HEK293 (cell line): ENCODE measurements around the gene BCR.

Experiments
- CTCF ChIA-PET: fragments of 350-600 bp; formaldehyde crosslinking; extraction: SDS; loops from one replicate; lab custom pipeline; 2021; ENCODE audit warnings: antibody characterized with exemption; lab: Yijun Ruan, JAX
- POLR2A ChIA-PET: fragments of 300-600 bp; formaldehyde crosslinking; extraction: SDS; loops from one replicate; lab custom pipeline; 2020; ENCODE audit warnings: antibody characterized with exemption, inconsistent platforms; lab: Yijun Ruan, JAX
- H3K27ac ChIP-seq: fragments of 200-500 bp; sonication (Bioruptor generic); 2 replicates; pipeline ENCODE4 v1.5.1; 2014; ENCODE audit warnings: low read depth, low read length, control low read depth, inconsistent platforms; ENCODE audit errors: extremely low read depth
- H3K36me3 ChIP-seq, 2 experiments: fragments of 200-500 bp in 1 of 2; sonication (Bioruptor generic) in 1 of 2; 1 replicate in 1 of 2; 2 replicates in 1 of 2; pipeline ENCODE4 v1.5.1; 2014 to 2017; ENCODE audit warnings: inconsistent platforms in 2 of 2, low read length in 2 of 2; ENCODE audit not compliant: control insufficient read depth in 2 of 2, insufficient read depth in 1 of 2
- H3K4me1 ChIP-seq: fragments of 200-500 bp; sonication (Bioruptor generic); 2 replicates; pipeline ENCODE4 v1.5.1; 2014; ENCODE audit warnings: mild to moderate bottlenecking, low read length, inconsistent platforms; ENCODE audit not compliant: control insufficient read depth, insufficient read depth
- H3K4me3 ChIP-seq: 2 replicates; pipeline ENCODE4 v1.5.1; 2011; ENCODE audit warnings: low read depth, mild to moderate bottlenecking, control low read depth, low read length, moderate library complexity
- H3K9me3 ChIP-seq: fragments of 200-500 bp; sonication (Bioruptor generic); 2 replicates; pipeline ENCODE4 v1.5.1; 2014; ENCODE audit warnings: low read depth, low read length, inconsistent platforms; ENCODE audit not compliant: control insufficient read depth, insufficient read depth
- EGR2 ChIP-seq: fragments of 450-650 bp; formaldehyde crosslinking; IDR thresholded peaks from 2 replicates; pipeline ENCODE4 v1.5.1; 2016; ENCODE audit warnings: low read depth, missing biosample characterization, missing genetic modification characterization
- MZF1 ChIP-seq: fragments of 450-650 bp; formaldehyde crosslinking; IDR thresholded peaks from 2 replicates; pipeline ENCODE4 v1.5.1; 2017; ENCODE audit warnings: missing biosample characterization, missing genetic modification characterization, borderline replicate concordance
- OVOL3 ChIP-seq: fragments of 450-650 bp; formaldehyde crosslinking; IDR thresholded peaks from 2 replicates; pipeline ENCODE4 v1.5.1; 2016; ENCODE audit warnings: missing biosample characterization, missing genetic modification characterization
- PRDM1 ChIP-seq: fragments of 450-650 bp; formaldehyde crosslinking; IDR thresholded peaks from 2 replicates; pipeline ENCODE4; 2016; ENCODE audit warnings: missing biosample characterization, missing genetic modification characterization
- PRDM2 ChIP-seq: fragments of 450-650 bp; formaldehyde crosslinking; IDR thresholded peaks from 2 replicates; pipeline ENCODE4 v1.5.1; 2016; ENCODE audit warnings: missing biosample characterization, missing genetic modification characterization, borderline replicate concordance
- SP2 ChIP-seq: fragments of 450-650 bp; formaldehyde crosslinking; IDR thresholded peaks from 2 replicates; pipeline ENCODE4 v1.5.1; 2016; ENCODE audit warnings: missing biosample characterization, missing genetic modification characterization
- WT1 ChIP-seq: fragments of 450-650 bp; formaldehyde crosslinking; IDR thresholded peaks from 2 replicates; pipeline ENCODE4 v1.5.1; 2016; ENCODE audit warnings: missing biosample characterization, missing genetic modification characterization
- ZBTB11 ChIP-seq: fragments of 450-650 bp; formaldehyde crosslinking; conservative IDR thresholded peaks from 2 replicates; pipeline ENCODE4 v1.5.1; 2016; ENCODE audit warnings: low read depth, missing biosample characterization, missing genetic modification characterization
- ZBTB44 ChIP-seq: fragments of 450-650 bp; IDR thresholded peaks from 2 replicates; pipeline ENCODE4 v1.5.1; 2018; ENCODE audit warnings: missing biosample characterization, mild to moderate bottlenecking, missing genetic modification characterization
- ZBTB48 ChIP-seq: fragments of 450-650 bp; formaldehyde crosslinking; IDR thresholded peaks from 2 replicates; pipeline ENCODE4 v1.5.1; 2016; ENCODE audit warnings: missing biosample characterization, missing genetic modification characterization
- ZNF16 ChIP-seq: fragments of 450-650 bp; formaldehyde crosslinking; IDR thresholded peaks from 2 replicates; pipeline ENCODE4 v1.5.1; 2016; ENCODE audit warnings: low read depth, missing biosample characterization, missing genetic modification characterization
- ZNF2 ChIP-seq: fragments of 450-650 bp; formaldehyde crosslinking; IDR thresholded peaks from 2 replicates; pipeline ENCODE4 v1.5.1; 2016; ENCODE audit warnings: missing biosample characterization, missing genetic modification characterization
- ZNF302 ChIP-seq: fragments of 450-650 bp; formaldehyde crosslinking; IDR thresholded peaks from 2 replicates; pipeline ENCODE4 v1.5.1; 2016; ENCODE audit warnings: missing biosample characterization, missing genetic modification characterization, low read depth
- ZNF37A ChIP-seq: fragments of 450-650 bp; IDR thresholded peaks from 2 replicates; pipeline ENCODE4 v1.5.1; 2018; ENCODE audit warnings: missing biosample characterization, missing genetic modification characterization
- ZNF510 ChIP-seq: fragments of 450-650 bp; formaldehyde crosslinking; IDR thresholded peaks from 2 replicates; pipeline ENCODE4 v1.5.1; 2018; ENCODE audit warnings: mild to moderate bottlenecking, missing genetic modification characterization, missing biosample characterization; ENCODE audit not compliant: insufficient replicate concordance
- ZNF521 ChIP-seq: fragments of 450-650 bp; formaldehyde crosslinking; IDR thresholded peaks from 2 replicates; pipeline ENCODE4 v1.5.1; 2017; ENCODE audit warnings: missing biosample characterization, mild to moderate bottlenecking, missing genetic modification characterization
- ZNF549 ChIP-seq: fragments of 450-650 bp; IDR thresholded peaks from 2 replicates; pipeline ENCODE4 v1.5.1; 2018; ENCODE audit warnings: missing biosample characterization, missing genetic modification characterization, mild to moderate bottlenecking, inconsistent platforms, moderate library complexity
- ZNF664 ChIP-seq: fragments of 450-650 bp; formaldehyde crosslinking; IDR thresholded peaks from 2 replicates; pipeline ENCODE4 v1.5.1; 2016; ENCODE audit warnings: missing biosample characterization, missing genetic modification characterization
- ZSCAN23 ChIP-seq: fragments of 450-650 bp; formaldehyde crosslinking; IDR thresholded peaks from 2 replicates; pipeline ENCODE4 v1.5.1; 2016; ENCODE audit warnings: missing biosample characterization, missing genetic modification characterization
- ZSCAN4 ChIP-seq: fragments of 450-650 bp; formaldehyde crosslinking; IDR thresholded peaks from 2 replicates; pipeline ENCODE4 v1.5.1; 2017; ENCODE audit warnings: missing biosample characterization, missing genetic modification characterization

Gene BCR

GRCh38 chr22:23285236-23285635 lies 104.9 kb downstream of the BCR start:
- CTCF ChIA-PET = interaction anchor here (0.6 to 8.4 kb wide), 4 partner anchors 17 to 141 kb away, joined by 3 to 207 read pairs (median 4); partner anchors contain the start of gene BCR
- no peaks in the 10 kb centered on the region for H3K9me3 ChIP-seq
- no peak for TF ChIP-seq ZSCAN23 (tag by site-specific recombination)
- TF ChIP-seq ZNF664 = no peak
- no peak for TF ChIP-seq MZF1 (tag by site-specific recombination)
- TF ChIP-seq ZNF2 = no peak
- no peak for TF ChIP-seq ZBTB11 (tag by site-specific recombination)
- TF ChIP-seq WT1 (tag by site-specific recombination) = no peak
- TF ChIP-seq OVOL3 (tag by site-specific recombination) = no peak
- no peak for TF ChIP-seq ZNF302
- TF ChIP-seq PRDM2 = no peak
- no peak for TF ChIP-seq ZNF521 (tag by site-specific recombination)
- TF ChIP-seq ZBTB48 (tag by site-specific recombination) = no peak
- no peak for TF ChIP-seq ZNF16 (tag by site-specific recombination)
- no peak for TF ChIP-seq ZBTB44
- TF ChIP-seq PRDM1 = no peak
- TF ChIP-seq EGR2 (tag by site-specific recombination) = no peak
- no peak for TF ChIP-seq SP2
- TF ChIP-seq ZSCAN4 (tag by site-specific recombination) = no peak
- no peak for TF ChIP-seq ZNF510 (tag by site-specific recombination)
- TF ChIP-seq ZNF37A (tag by site-specific recombination) = no peak
- TF ChIP-seq ZNF549 (tag by site-specific recombination) = no peak
- TF ChIP-seq, all 188 proteins: peak for 0
- POLR2A ChIA-PET = no interaction called here
- Histone ChIP-seq H3K27ac (no peak overlapping the region), H3K4me1 (no peaks in the 10 kb centered on the region), H3K36me3 (peaks cover 0 to 90% of the 10 kb centered on the region in 2 experiments; a peak in 1 of 3 replicates), H3K4me3 (no peak overlapping the region)
